SU-DHL-6 (cell line): ENCODE results near the gene SUDS3.

Experiments used
- EZH2phosphoT487 ChIP-seq: fragments of 200-600 bp; sonication (generic), shearing (Covaris generic); conservative IDR thresholded peaks from 2 replicates; pipeline ENCODE4 v1.6.1; 2018; ENCODE audit warnings: mild to moderate bottlenecking, antibody characterized with exemption, low read length, moderate library complexity, mixed read lengths
- TF ChIP-seq, protein P1 (sequence below): fragments of 200-600 bp; sonication (generic); IDR thresholded peaks from one replicate; pipeline ENCODE4 v1.5.1; 2017; ENCODE audit warnings: antibody characterized with exemption, mild to moderate bottlenecking, low read length, moderate library complexity; ENCODE audit not compliant: insufficient read depth, poor library complexity, severe bottlenecking

DNA sequence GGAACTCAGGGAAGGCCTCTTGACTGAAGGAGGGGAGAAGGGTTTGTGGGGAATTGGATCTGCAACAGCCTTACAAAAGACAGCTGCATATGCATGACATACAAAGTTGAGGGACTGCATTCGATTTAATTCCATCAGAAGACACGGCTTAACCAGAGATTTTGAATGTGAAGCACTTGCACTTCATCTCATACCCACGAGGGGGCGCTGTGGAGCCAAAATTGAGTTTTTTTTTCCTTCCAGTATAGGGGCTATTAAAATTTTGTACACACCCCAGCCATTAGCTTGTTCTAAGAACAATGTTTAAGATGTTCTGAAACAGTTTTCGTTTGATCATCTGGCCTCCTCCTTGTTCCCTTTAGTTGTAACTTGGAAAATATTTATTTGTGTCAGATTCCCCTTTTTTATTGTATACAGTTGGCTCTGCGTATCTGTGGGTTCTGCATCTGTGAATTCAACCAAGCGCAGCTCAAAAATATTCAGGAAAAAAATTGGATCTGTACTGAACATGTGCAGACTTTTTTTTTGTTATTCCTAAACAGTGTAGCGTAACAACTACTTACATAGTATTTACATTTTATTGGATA, 1.6 kb downstream of the SUDS3 start:
- TF ChIP-seq, protein P1, sequence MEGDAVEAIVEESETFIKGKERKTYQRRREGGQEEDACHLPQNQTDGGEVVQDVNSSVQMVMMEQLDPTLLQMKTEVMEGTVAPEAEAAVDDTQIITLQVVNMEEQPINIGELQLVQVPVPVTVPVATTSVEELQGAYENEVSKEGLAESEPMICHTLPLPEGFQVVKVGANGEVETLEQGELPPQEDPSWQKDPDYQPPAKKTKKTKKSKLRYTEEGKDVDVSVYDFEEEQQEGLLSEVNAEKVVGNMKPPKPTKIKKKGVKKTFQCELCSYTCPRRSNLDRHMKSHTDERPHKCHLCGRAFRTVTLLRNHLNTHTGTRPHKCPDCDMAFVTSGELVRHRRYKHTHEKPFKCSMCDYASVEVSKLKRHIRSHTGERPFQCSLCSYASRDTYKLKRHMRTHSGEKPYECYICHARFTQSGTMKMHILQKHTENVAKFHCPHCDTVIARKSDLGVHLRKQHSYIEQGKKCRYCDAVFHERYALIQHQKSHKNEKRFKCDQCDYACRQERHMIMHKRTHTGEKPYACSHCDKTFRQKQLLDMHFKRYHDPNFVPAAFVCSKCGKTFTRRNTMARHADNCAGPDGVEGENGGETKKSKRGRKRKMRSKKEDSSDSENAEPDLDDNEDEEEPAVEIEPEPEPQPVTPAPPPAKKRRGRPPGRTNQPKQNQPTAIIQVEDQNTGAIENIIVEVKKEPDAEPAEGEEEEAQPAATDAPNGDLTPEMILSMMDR = peak; percentile 90
- no peak for TF ChIP-seq EZH2phosphoT487
